ENCODE measurements around the gene GPR61. TPM values are rescaled to one million over a fixed set of nuclear protein-coding genes. Genes with fewer than 3 reads are reported as not detected.

Gene GPR61
- total RNA-seq, 1 donor from 2014 or later, result 0.43 TPM

GRCh38 chr1:109516872-109517271, 22.8 kb upstream of the GPR61 start:
- intact Hi-C loops (cut with micrococcal nuclease), result no loop called here
- Mint-ChIP-seq H3K9me3 (no peaks in the 10 kb centered on the region), H3K36me3 (ENCODE audit: low read depth) (no peaks in the 10 kb centered on the region), H3K4me3 (ENCODE audit: low read depth) (no peak overlapping the region), H3K4me1 (ENCODE audit: low read depth) (no peaks in the 10 kb centered on the region), H3K27ac (no peak overlapping the region), H3K27me3 (ENCODE audit: low read depth) (peaks cover 18% of the 10 kb centered on the region)
- no peak for DNase-seq (ENCODE audit: low spot score)

GRCh38 chr1:109517337-109517736, 22.3 kb upstream of the GPR61 start:
- Mint-ChIP-seq H3K27ac (no peak overlapping the region), H3K9me3 (no peaks in the 10 kb centered on the region), H3K27me3 (ENCODE audit: low read depth) (peaks cover 20% of the 10 kb centered on the region), H3K36me3 (ENCODE audit: low read depth) (no peaks in the 10 kb centered on the region), H3K4me1 (ENCODE audit: low read depth) (no peaks in the 10 kb centered on the region), H3K4me3 (ENCODE audit: low read depth) (no peak overlapping the region)
- DNase-seq (ENCODE audit: low spot score), result no peak
- intact Hi-C loops (cut with micrococcal nuclease), result no loop called here

GRCh38 chr1:109521002-109521951, 18.4 kb upstream of the GPR61 start:
- H3K27me3 Mint-ChIP-seq (ENCODE audit: low read depth), result peaks cover 20% of the 10 kb centered on the region
- H3K27ac Mint-ChIP-seq, result no peak overlapping the region
- no peaks in the 10 kb centered on the region for H3K9me3 Mint-ChIP-seq
- intact Hi-C loops (cut with micrococcal nuclease), result no loop called here
- no peak overlapping the region for H3K4me3 Mint-ChIP-seq (ENCODE audit: low read depth)
- no peaks in the 10 kb centered on the region for H3K4me1 Mint-ChIP-seq (ENCODE audit: low read depth)
- H3K36me3 Mint-ChIP-seq (ENCODE audit: low read depth), result no peaks in the 10 kb centered on the region
- DNase-seq (ENCODE audit: low spot score), result no peak

- Mint-ChIP-seq H3K27me3 (ENCODE audit: low read depth) (peaks cover 20% of the 10 kb centered on the region), H3K9me3 (no peaks in the 10 kb centered on the region), H3K27ac (no peak overlapping the region), H3K4me1 (ENCODE audit: low read depth) (no peaks in the 10 kb centered on the region), H3K4me3 (ENCODE audit: low read depth) (no peak overlapping the region), H3K36me3 (ENCODE audit: low read depth) (no peaks in the 10 kb centered on the region)
- no peak for DNase-seq (ENCODE audit: low spot score)
- intact Hi-C loops (cut with micrococcal nuclease), result no loop called here
Observed at GRCh38 chr1:109522026-109522425, 17.6 kb upstream of the GPR61 start.

GRCh38 chr1:109523706-109524105, 16.0 kb upstream of the GPR61 start:
- Mint-ChIP-seq H3K27me3 (ENCODE audit: low read depth) (peaks cover 20% of the 10 kb centered on the region), H3K36me3 (ENCODE audit: low read depth) (no peaks in the 10 kb centered on the region), H3K4me3 (ENCODE audit: low read depth) (no peak overlapping the region), H3K9me3 (no peaks in the 10 kb centered on the region), H3K4me1 (ENCODE audit: low read depth) (no peaks in the 10 kb centered on the region), H3K27ac (no peak overlapping the region)
- DNase-seq (ENCODE audit: low spot score), result no peak
- intact Hi-C loops (cut with micrococcal nuclease), result no loop called here

GRCh38 chr1:109527098-109527811, 12.4 kb upstream of the GPR61 start:
- DNase-seq (ENCODE audit: low spot score), result no peak
- intact Hi-C loops (cut with micrococcal nuclease), result no loop called here
- peaks cover 11% of the 10 kb centered on the region for H3K4me1 Mint-ChIP-seq (ENCODE audit: low read depth)
- H3K27me3 Mint-ChIP-seq (ENCODE audit: low read depth), result peaks cover 10% of the 10 kb centered on the region
- H3K27ac Mint-ChIP-seq, result no peak overlapping the region
- no peaks in the 10 kb centered on the region for H3K36me3 Mint-ChIP-seq (ENCODE audit: low read depth)
- H3K4me3 Mint-ChIP-seq (ENCODE audit: low read depth), result no peak overlapping the region
- H3K9me3 Mint-ChIP-seq, result no peaks in the 10 kb centered on the region

GRCh38 chr1:109527846-109528695, 11.6 kb upstream of the GPR61 start:
- Mint-ChIP-seq H3K27me3 (ENCODE audit: low read depth) (peaks cover 8% of the 10 kb centered on the region), H3K4me1 (ENCODE audit: low read depth) (peaks cover 18% of the 10 kb centered on the region), H3K27ac (no peak overlapping the region), H3K4me3 (ENCODE audit: low read depth) (no peak overlapping the region), H3K36me3 (ENCODE audit: low read depth) (no peaks in the 10 kb centered on the region), H3K9me3 (no peaks in the 10 kb centered on the region)
- DNase-seq (ENCODE audit: low spot score), result no peak
- intact Hi-C loops (cut with micrococcal nuclease), result no loop called here

GRCh38 chr1:109528712-109529111, 11.0 kb upstream of the GPR61 start:
- no peak overlapping the region for H3K4me3 Mint-ChIP-seq (ENCODE audit: low read depth)
- peaks cover 19% of the 10 kb centered on the region for H3K4me1 Mint-ChIP-seq (ENCODE audit: low read depth)
- no peak overlapping the region for H3K27ac Mint-ChIP-seq
- peaks cover 8% of the 10 kb centered on the region for H3K27me3 Mint-ChIP-seq (ENCODE audit: low read depth)
- H3K36me3 Mint-ChIP-seq (ENCODE audit: low read depth), result no peaks in the 10 kb centered on the region
- H3K9me3 Mint-ChIP-seq, result no peaks in the 10 kb centered on the region
- DNase-seq (ENCODE audit: low spot score), result no peak
- intact Hi-C loops (cut with micrococcal nuclease), result no loop called here

- Mint-ChIP-seq H3K9me3 (no peaks in the 10 kb centered on the region), H3K27ac (no peak overlapping the region), H3K4me1 (ENCODE audit: low read depth) (peaks cover 19% of the 10 kb centered on the region), H3K4me3 (ENCODE audit: low read depth) (no peak overlapping the region), H3K27me3 (ENCODE audit: low read depth) (peaks cover 3% of the 10 kb centered on the region), H3K36me3 (ENCODE audit: low read depth) (no peaks in the 10 kb centered on the region)
- intact Hi-C loops (cut with micrococcal nuclease), result loop anchor here (10.0 kb wide), 1 partner anchor 415 kb away; the partner anchor contains the start of gene ELAPOR1
- DNase-seq (ENCODE audit: low spot score), result no peak
Observed at GRCh38 chr1:109529881-109530456, 9.7 kb upstream of the GPR61 start.

GRCh38 chr1:109530457-109531087, 9.1 kb upstream of the GPR61 start:
- intact Hi-C loops (cut with micrococcal nuclease), result loop anchor here (10.0 kb wide), 1 partner anchor 416 kb away; the partner anchor contains the start of gene ELAPOR1
- peaks cover 3% of the 10 kb centered on the region for H3K27me3 Mint-ChIP-seq (ENCODE audit: low read depth)
- no peaks in the 10 kb centered on the region for H3K36me3 Mint-ChIP-seq (ENCODE audit: low read depth)
- no peaks in the 10 kb centered on the region for H3K9me3 Mint-ChIP-seq
- H3K27ac Mint-ChIP-seq, result peak overlapping the region; percentile 0
- DNase-seq (ENCODE audit: low spot score), result no peak
- peaks cover 19% of the 10 kb centered on the region for H3K4me1 Mint-ChIP-seq (ENCODE audit: low read depth)
- H3K4me3 Mint-ChIP-seq (ENCODE audit: low read depth), result no peak overlapping the region

GRCh38 chr1:109531380-109531779, 8.3 kb upstream of the GPR61 start:
- peak overlapping the region; percentile 0 for H3K27ac Mint-ChIP-seq
- no peaks in the 10 kb centered on the region for H3K9me3 Mint-ChIP-seq
- H3K4me1 Mint-ChIP-seq (ENCODE audit: low read depth), result peaks cover 19% of the 10 kb centered on the region
- H3K27me3 Mint-ChIP-seq (ENCODE audit: low read depth), result no peaks in the 10 kb centered on the region
- DNase-seq (ENCODE audit: low spot score), result no peak
- intact Hi-C loops (cut with micrococcal nuclease), result loop anchor here (10.0 kb wide), 1 partner anchor 417 kb away; the partner anchor contains the start of gene ELAPOR1
- no peaks in the 10 kb centered on the region for H3K36me3 Mint-ChIP-seq (ENCODE audit: low read depth)
- H3K4me3 Mint-ChIP-seq (ENCODE audit: low read depth), result no peak overlapping the region

All from activated T-helper 2 cell treated with anti-CD3 and anti-CD28 coated beads, Interferon-gamma antibody, Interleukin-2, Interleukin-4, amounts not matched to agents 10 μg/mL and 5 μg/mL and 100 μg/mL, durations not matched to agents 14 hours and 24 hours and 36 hours (primary cell).